Kidney tubule cell (primary cell): ENCODE results near the gene ZCCHC3.
"Not testable (repeated sequence)": the region's sequence is repeated elsewhere in the genome, so short reads cannot be mapped to it uniquely, and the experiment has no call there.

Experiments
- DNase-seq: peaks from one replicate; pipeline ENCODE4 v3.0.0-alpha.2; 2018; ENCODE audit warnings: low spot score

The ZCCHC3 gene, protein sequence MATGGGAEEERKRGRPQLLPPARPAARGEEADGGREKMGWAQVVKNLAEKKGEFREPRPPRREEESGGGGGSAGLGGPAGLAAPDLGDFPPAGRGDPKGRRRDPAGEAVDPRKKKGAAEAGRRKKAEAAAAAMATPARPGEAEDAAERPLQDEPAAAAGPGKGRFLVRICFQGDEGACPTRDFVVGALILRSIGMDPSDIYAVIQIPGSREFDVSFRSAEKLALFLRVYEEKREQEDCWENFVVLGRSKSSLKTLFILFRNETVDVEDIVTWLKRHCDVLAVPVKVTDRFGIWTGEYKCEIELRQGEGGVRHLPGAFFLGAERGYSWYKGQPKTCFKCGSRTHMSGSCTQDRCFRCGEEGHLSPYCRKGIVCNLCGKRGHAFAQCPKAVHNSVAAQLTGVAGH

GRCh38 chr20:297098-297924 is at the start of gene ZCCHC3:
ZCCHC3 (plus strand) TSS chr20:297570; CDS start chr20:297587, 17 bp downstream.
- peak; percentile 90 for DNase-seq

DNA sequence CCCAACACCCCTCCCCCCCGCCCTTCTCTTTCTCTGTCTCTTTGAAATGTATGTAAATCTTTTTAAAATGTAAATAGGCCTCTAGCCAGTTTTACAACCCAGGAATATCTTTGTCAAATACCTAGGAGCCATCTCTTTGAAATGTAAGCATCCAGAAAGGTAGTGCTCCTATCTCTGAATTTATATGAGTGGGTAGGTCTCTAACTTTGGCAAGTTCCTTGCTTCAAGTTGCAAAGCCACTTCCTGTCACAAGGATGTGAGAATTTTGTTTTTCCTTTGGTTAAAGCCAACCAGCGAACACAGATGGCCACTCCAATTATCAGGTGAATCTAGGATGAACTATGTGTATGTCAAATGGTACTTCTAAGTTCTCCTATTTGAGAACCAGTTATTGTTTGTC is 46.0 kb upstream of the ZCCHC3 start:
- no peak for DNase-seq

- DNase-seq: no peak
Measured at GRCh38 chr20:252801-253200, 44.6 kb upstream of the ZCCHC3 start.

DNA sequence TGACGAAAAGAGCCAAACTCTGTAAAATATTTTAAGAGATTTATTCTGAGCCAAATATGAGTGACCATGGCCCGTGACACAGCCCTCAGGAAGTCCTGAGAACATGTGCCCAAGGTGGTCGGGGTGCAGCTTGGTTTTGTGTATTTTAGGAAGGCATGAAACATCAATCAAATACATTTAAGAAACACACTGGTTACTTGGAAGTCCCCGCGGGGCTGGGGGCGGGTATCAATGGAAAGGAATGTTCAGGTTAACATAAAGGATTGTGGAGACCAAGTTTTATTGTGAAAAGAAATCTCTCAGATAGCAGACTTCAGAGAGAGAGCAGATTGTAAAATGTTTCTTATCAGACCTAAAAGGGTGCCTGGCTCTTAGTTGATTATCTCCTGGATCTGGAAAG is 43.9 kb upstream of the ZCCHC3 start:
- not testable (repeated sequence) for DNase-seq

GRCh38 chr20:257419-257818 is 40.0 kb upstream of the ZCCHC3 start, which contains the start of gene DEFB132:
DEFB132 (plus strand) TSS chr20:257724; CDS start chr20:257779, 55 bp downstream.
- DNase-seq: no peak

- DNase-seq: no peak
Measured at GRCh38 chr20:258269-258858, 39.0 kb upstream of the ZCCHC3 start.

DNA sequence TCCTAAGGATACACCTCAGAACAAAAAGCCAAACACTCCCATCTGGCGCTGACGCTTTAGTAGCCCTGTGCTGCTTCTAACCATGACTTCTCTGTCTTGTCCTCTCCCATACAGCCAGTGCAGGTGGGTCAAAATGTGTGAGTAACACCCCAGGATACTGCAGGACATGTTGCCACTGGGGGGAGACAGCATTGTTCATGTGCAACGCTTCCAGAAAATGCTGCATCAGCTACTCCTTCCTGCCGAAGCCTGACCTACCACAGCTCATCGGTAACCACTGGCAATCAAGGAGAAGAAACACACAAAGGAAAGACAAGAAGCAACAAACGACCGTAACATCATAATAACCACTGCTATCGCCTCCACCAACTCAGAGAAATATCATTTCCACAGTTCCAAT is 38.4 kb upstream of the ZCCHC3 start:
- DNase-seq: peak; percentile 44

DNA sequence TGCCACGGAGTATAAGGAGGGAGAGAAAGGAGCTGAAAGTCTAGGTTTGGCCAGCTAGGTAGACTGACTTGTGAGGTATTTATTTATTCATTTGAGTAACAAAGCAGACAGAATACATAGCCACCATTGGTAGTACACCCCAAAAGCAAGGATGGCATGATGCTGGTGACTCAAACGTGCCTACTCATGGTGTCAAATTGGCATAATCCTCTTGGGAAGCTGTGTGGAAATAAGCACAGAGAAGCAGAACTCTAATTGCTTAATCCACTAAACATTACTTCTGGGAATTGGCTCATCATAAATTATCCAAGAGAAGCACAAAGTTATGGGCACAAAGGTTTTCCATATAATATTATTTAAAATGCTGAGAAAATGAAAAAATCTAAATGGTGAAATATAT is 37.4 kb upstream of the ZCCHC3 start:
- DNase-seq: no peak

- DNase-seq: no peak
Measured at GRCh38 chr20:263701-264100, 33.7 kb upstream of the ZCCHC3 start.

DNA sequence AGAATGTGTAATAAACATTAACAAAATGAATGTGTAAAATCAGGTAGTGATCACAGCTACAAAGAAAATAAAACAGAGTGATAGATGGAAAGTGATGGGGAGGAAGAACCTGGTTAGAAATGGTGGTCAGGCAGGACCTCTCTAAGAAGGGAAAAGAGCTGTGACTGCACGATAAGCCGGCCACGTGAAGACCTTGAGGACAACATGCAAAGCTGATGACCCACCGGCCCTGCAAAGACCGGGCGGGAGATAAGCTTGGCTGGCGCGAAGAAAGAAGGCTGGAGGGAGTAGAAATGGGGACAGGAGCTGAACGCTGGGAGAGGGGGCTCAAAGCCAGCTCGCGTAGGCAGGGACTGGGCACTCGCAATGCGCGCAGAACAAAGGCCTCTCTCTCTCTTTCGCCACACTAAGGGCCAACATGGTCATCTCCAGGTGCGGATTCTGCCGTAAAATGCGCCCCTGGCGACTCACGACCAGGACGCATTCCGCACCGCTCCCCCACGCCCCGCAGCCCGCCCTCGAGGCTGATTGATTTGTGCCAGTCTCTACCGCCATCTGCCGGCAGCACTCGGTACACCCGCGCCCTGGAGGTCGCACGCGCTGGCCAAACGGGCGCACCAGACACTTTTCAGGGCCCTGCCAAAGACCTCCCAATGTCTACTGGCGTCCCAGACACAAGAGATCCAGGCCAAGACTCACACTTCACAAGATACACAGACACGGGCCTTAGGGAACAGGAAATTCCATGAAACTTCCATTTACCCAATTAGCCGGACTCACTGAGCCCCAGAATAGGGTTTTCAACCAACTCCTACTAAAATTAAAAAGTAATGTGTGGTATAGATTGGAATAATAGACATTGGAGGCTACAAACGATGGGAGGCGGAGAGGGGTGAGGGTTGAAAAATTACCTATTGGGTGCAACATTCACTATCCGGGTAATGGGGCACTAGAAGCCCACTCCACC is 30.5 kb upstream of the ZCCHC3 start:
- DNase-seq: peak; percentile 81

- no peak for DNase-seq
Measured at GRCh38 chr20:270517-270916, 26.9 kb upstream of the ZCCHC3 start.

- no peak for DNase-seq
Measured at GRCh38 chr20:271069-271468, 26.3 kb upstream of the ZCCHC3 start.

DNA sequence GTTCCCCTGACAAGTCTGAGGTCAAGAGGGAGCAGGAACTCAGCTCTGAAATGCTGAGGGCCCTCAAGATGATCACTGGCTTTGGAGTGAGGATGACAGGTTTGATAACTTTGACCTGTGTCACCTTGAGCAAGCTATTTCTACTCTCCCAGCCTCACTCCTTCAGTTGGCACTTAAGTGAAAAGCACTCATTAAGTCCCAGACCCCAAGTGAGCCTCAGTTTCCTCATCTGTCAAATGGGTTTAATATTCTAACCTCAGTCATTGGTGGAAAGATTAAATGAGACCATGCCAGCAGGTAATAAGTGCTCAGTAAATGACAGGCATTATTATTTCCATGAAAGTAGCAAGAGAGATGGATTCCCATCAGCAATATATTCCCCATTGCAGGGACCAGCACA is 25.8 kb upstream of the ZCCHC3 start:
- no peak for DNase-seq

DNA sequence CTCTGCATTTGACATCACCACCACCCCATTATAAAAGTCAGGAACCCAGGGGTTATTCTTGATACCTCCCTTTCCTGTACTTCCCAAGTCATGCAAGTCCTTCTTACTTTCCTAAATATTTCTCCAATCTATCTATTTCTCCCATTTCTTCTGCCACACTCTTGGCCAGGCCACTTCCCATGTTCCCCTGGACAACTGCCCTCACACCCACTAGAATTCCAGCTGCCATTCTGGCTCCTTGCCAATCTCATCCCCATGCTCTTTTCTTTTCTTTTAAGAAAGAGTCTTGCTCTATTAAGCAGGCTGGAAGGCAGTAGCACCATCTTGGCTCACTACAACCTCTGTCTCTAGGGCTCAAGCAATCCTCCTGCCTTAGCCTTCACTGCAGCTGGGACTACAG is 24.7 kb upstream of the ZCCHC3 start:
- DNase-seq: no peak

GRCh38 chr20:273884-274283 is 23.5 kb upstream of the ZCCHC3 start:
- no peak for DNase-seq

DNA sequence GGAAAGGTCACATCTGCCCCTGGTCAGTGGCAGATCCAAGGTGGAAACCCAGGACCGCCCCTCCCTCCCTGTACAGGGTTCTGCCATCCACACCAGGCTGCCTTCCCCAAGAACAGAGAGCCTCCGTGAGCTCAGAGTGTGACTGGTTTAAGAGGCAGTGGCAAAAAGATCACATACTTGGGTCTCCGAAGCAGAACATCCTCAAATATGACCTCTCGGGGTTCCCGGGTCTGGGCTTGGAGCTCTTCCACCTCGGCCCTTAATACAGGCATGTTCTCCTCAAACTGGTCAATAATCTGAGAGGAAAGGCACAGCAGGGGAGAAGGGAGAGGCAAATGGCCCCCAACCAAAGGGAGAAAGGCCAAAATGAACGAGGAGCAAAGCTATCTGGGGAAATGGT is 21.6 kb upstream of the ZCCHC3 start:
- no peak for DNase-seq

DNA sequence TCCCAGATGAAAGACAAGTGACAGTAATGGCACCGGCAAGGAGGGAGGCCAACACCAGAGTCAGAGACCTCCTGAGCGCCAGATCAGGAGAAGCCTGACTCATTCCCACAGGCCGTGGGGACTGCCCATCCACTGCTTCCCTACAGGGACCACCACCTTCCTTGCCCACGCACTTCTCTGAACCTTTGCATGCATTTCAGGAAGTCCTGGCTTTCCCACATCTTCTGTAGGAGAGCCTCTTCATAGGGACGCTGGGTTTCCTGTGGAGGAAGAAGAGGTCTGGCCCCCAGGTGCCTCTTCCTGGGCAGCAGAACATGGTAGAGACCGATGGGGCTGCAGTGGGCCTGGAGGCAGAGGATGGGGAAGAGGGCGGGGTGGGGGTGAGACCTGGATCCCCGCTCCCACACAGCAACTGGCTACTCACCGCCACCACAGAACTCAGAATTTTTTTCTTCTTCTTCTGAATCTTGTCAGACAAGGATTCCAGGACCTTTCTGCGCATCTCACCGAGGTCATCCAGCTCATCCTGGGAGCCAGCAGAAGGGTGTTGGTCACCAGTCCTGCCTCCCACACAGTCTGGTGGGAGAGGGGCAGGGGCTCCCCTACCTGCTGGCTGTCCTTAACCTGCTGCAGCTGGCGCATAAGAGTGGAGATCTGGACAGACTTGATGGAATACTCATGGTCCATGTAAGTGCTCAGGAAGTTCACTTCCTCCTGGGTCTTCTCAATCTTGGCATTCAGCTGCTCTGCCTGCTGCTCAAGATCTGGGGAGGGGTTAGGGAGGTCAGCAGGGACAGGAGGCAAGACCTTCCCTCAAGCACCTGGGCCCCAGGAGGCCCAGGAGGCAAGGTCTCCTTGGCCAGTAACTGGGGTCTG is 20.5 kb upstream of the ZCCHC3 start:
- DNase-seq: no peak

GRCh38 chr20:277496-277781 is 19.9 kb upstream of the ZCCHC3 start:
- no peak for DNase-seq

DNA sequence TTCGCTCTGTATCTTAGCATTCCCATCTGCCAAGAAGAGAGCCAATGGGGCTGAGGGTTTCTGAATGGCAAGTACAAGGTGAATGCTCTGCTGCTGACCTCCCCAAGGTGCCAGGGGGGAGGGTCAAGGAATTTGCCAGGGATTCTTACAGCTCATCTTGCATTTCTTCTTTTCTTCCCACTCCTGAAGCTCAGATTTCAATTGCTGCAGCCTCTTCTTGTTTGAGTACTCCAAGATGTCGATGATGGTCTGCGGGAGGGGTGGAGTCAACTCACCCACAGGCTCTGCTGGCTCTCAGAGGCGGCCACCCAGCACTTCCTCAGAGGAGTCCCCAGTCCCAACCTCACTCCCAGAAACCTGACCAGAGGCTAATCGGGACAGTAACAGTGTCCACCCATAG is 19.2 kb upstream of the ZCCHC3 start:
- no peak for DNase-seq

DNA sequence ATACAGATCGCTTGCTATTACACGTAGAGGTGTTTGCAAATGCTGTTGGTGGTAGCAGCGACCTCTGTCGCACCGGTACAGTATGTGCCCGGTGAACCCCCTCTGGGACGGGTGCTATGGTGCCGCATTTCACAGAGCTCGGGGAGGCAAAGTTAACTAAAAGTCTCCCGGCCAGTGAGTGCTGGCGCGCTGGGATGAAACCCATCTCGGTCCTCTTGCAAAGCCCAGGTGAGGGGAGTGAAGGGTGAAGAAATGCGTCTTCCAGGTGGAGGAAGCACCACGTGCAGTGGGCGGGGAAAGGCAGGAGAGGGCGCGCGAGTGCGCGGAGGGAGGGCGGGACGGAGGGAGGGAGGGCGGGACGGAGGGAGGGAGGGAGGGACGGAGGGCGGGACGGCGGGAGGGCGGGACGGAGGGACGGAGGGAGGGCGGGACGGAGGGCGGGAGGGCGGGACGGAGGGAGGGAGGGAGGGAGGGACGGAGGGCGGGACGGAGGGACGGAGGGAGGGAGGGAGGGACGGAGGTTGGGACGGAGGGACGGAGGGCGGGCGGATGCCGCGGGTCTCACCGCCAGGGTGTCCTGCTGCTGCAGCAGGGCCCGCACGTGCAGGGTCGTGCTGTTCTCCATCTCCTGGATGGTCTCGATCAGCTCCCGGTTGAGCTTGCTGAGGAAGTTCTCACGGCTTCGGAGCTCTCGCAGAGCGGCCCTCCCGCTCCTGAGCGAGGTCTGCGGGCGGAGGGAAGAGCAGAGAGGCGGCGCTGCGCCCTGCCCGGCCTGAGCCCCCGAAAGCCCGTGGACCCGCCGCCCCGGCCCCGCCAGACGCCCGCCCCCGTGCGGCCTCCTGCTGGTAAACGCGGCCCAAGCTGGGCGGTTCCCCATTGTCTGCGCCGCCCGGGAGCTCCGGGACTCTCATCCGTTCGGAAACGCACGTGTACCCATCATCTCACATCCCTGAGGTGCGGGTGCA is 18.5 kb upstream of the ZCCHC3 start:
- no peak for DNase-seq
